Testis (tissue), 3 donors: Measurements from ENCODE around the gene BCL2L15. TPM values are rescaled to one million over a fixed set of nuclear protein-coding genes. Genes with fewer than 3 reads are reported as not detected.

Source experiments
- DNase-seq: peaks from one replicate; pipeline ENCODE4 v3.0.0-alpha.2; 2019
- H3K27ac ChIP-seq, 2 donors: fragments of 200-600 bp; sonication (generic); one replicate each; pipeline ENCODE4 v1.5.1; 2019
- H3K27me3 ChIP-seq: fragments of 200-600 bp; sonication (generic); one replicate; pipeline ENCODE4 v1.5.1; 2019
- H3K36me3 ChIP-seq: fragments of 200-600 bp; sonication (generic); one replicate; pipeline ENCODE4 v1.5.1; 2017; ENCODE audit warnings: low read depth; ENCODE audit errors: missing control alignments
- H3K4me1 ChIP-seq: fragments of 200-600 bp; sonication (generic); one replicate; pipeline ENCODE4 v1.5.1; 2019
- H3K4me3 ChIP-seq, 2 donors: fragments of 200-600 bp; sonication (generic); one replicate each; pipeline ENCODE4 v1.5.1; 2017 to 2019
- H3K9me3 ChIP-seq: fragments of 200-600 bp; sonication (generic); one replicate; pipeline ENCODE4 v1.5.1; 2017
- CTCF ChIP-seq, 3 experiments: fragments of 450-650 bp in 2 of 3; fragments of 200-600 bp in 1 of 3; sonication (generic) in 1 of 3; IDR thresholded peaks; one replicate each; pipeline ENCODE4 v1.5.1; 2016 to 2019; ENCODE audit warnings: antibody characterized with exemption in 3 of 3, mild to moderate bottlenecking in 2 of 3, moderate library complexity in 1 of 3
- POLR2A ChIP-seq: fragments of 450-650 bp; IDR thresholded peaks from one replicate; pipeline ENCODE4 v1.6.1; 2017; ENCODE audit warnings: antibody characterized with exemption, mild to moderate bottlenecking, moderate library complexity
- WGBS, 2 donors: methylation state at CpG; one replicate each; pipeline ENCODE4 v1.1.5; 2018; 5-methylcytosine and 5-hydroxymethylcytosine counted together
- intact Hi-C: fragments of 100-400 bp; cut with DNase I; formaldehyde crosslinking; loops from one replicate; pipeline ENCODE4 v1.15.1; 2023; ENCODE audit warnings: low total_unique reads
- polyA plus RNA-seq: library from polyadenylated mRNA; stranded (reverse); fragments of 350-450 nt; fragmentation: Illumina TruSeq; extraction: RNeasy Lipid Tissue Mini Kit (QIAGEN cat#74804); gene quantifications from one replicate; pipeline ENCODE4 v1.2.3, GENCODE V29; 2014; ENCODE audit warnings: low read depth, low replicate concordance; ENCODE audit not compliant: insufficient read depth
- total RNA-seq, 2 donors: library from RNA; depleted of rRNA; stranded (reverse); fragments of >200 nt; gene quantifications; one replicate each; pipeline ENCODE4 v1.2.3, GENCODE V29; 2016

BCL2L15 gene
- total and polyA plus RNA-seq, 3 donors from 2014 or later: 0.68 to 2.3 (median 0.87) TPM

GRCh38 chr1:113904674-113905434 is 17.5 kb upstream of the BCL2L15 start, which contains the start of the genes AP4B1 and DCLRE1B:
TSS of gene AP4B1 (minus strand) at chr1:113904799. CDS start at chr1:113904717, 82 bp downstream.
TSS of gene DCLRE1B (plus strand) at chr1:113905326. CDS start at chr1:113905587, 261 bp downstream.
- Histone ChIP-seq H3K9me3 (no peaks in the 10 kb centered on the region), H3K27ac (peak within 1 kb of the TSS; percentile 69 to 90), H3K4me3 (peak within 1 kb of the TSS; percentile 77 to 82), H3K36me3 (no peaks in the 10 kb centered on the region), H3K27me3 (no peaks in the 10 kb centered on the region), H3K4me1 (peaks cover 9% of the 10 kb centered on the region)
- intact Hi-C loops: loop anchor here (2.0 kb wide), 1 partner anchor 24 kb away; the partner anchor contains the start of gene HIPK1
- no peak for TF ChIP-seq POLR2A
- TF ChIP-seq CTCF (IDR thresholded peaks at IDR 0.05): peak; percentile 48 to 76 (median 67)
- WGBS, 2 donors: 0 to 1% methylated on average over 62 to 67 of the region's 67 CpGs
- DNase-seq: peak; percentile 99

- Histone ChIP-seq H3K27me3 (no peaks in the 10 kb centered on the region), H3K36me3 (no peaks in the 10 kb centered on the region), H3K4me3 (peak overlapping the region; percentile 77 to 82), H3K27ac (peak overlapping the region; percentile 47 to 90), H3K9me3 (no peaks in the 10 kb centered on the region), H3K4me1 (peaks cover 9% of the 10 kb centered on the region)
- no peak for DNase-seq
- TF ChIP-seq CTCF (IDR thresholded peaks at IDR 0.05): no peak
- no peak for TF ChIP-seq POLR2A
- 0% methylated on average over 9 to 11 of the region's 11 CpGs for WGBS, 2 donors
- intact Hi-C loops: loop anchor here (2.0 kb wide), 1 partner anchor 25 kb away; the partner anchor contains the start of gene HIPK1
These were observed 16.9 kb upstream of the BCL2L15 start for GRCh38 chr1:113904293-113904673.

- 13 to 18% methylated on average over 7 of the region's 7 CpGs for WGBS, 2 donors
- no peaks in the 10 kb centered on the region for H3K36me3 ChIP-seq
These were observed 16.3 kb upstream of the BCL2L15 start for GRCh38 chr1:113903501-113904292.

GRCh38 chr1:113901191-113901590 is 13.8 kb upstream of the BCL2L15 start:
- Histone ChIP-seq H3K36me3 (no peaks in the 10 kb centered on the region), H3K4me1 (peaks cover 9% of the 10 kb centered on the region), H3K4me3 (no peak overlapping the region), H3K27me3 (no peaks in the 10 kb centered on the region), H3K9me3 (no peaks in the 10 kb centered on the region), H3K27ac (no peak overlapping the region)
- WGBS, 2 donors: 56 to 66% methylated on average over 3 of the region's 3 CpGs
- TF ChIP-seq CTCF (IDR thresholded peaks at IDR 0.05): no peak
- TF ChIP-seq POLR2A: no peak
- no peak for DNase-seq
- intact Hi-C loops: no loop called here

More at GRCh38 chr1:113903501-113904292, 16.3 kb upstream of the BCL2L15 start:
- DNase-seq: no peak
- Histone ChIP-seq H3K4me1 (peaks cover 9% of the 10 kb centered on the region), H3K9me3 (no peaks in the 10 kb centered on the region), H3K4me3 (peak overlapping the region; percentile 77 to 82), H3K27me3 (no peaks in the 10 kb centered on the region), H3K27ac (peak overlapping the region; percentile 47 to 90)
- no peak for TF ChIP-seq CTCF (IDR thresholded peaks at IDR 0.05)
- intact Hi-C loops: loop anchor here (2.0 kb wide), 1 partner anchor 25 kb away; the partner anchor contains the start of gene HIPK1
